Spleen (tissue), 7 donors: ENCODE measurements around the gene PNMA8C.

ENCODE experiments used
- CTCF ChIP-seq, 11 experiments: fragments of 200-600 bp in 7 of 11; fragments of 450-650 bp in 4 of 11; sonication (generic) in 4 of 11; IDR thresholded peaks in 8 of 11; conservative IDR thresholded peaks in 3 of 11; 1 replicate in 7 of 11; 2 replicates in 4 of 11; pipeline versions ENCODE4 v1.4.0 to v1.8.0; 2016 to 2021; ENCODE audit warnings: antibody characterized with exemption in 11 of 11, inconsistent platforms in 4 of 11, mild to moderate bottlenecking in 1 of 11
- POLR2A ChIP-seq, 3 donors: fragments of 450-650 bp; IDR thresholded peaks; one replicate each; pipeline ENCODE4 v1.5.1; 2017; ENCODE audit warnings: antibody characterized with exemption in 3 of 3, mild to moderate bottlenecking in 1 of 3
- POLR2AphosphoS5 ChIP-seq, 3 donors: sonication (generic); formaldehyde crosslinking; IDR thresholded peaks; one replicate each; pipeline ENCODE4 v1.5.1; 2017; ENCODE audit warnings: antibody characterized with exemption in 3 of 3
- donor health status: DM: no; HTN: no; CAD: no; lungs with moderate emphysema.
- donor health status: DM: no; HTN: no; CAD: no.
- donor health status: DM: no; HTN: no; CAD: no.

DNA sequence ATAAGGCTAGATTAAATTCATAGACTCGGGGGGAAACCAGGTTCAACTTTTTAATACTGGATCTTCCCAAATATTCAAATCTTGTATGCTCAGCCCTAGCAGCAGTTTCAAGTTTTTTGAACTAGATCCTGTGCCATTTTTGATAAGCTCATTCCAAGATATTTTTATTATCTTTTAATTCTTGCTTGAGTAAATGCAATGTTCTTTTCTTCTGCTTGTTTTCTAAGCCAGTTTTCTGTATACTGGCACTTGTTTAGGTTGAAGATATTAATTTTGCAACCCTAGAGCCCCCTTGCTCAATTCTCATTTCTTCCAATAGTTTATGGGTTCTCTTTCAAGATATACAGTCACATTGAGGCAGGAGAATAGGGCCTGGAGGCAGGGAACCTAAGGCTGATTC lies 13.1 kb upstream of the PNMA8C start:
- TF ChIP-seq POLR2A (IDR thresholded peaks at IDR 0.05): no peak
- TF ChIP-seq CTCF (IDR thresholded peaks at IDR 0.05 in 8 of 11, conservative IDR thresholded peaks at IDR 0.05 in 3 of 11): no peak
- no peak for TF ChIP-seq POLR2AphosphoS5 (IDR thresholded peaks at IDR 0.05)
